ENCODE measurements around the gene GMEB2. TPM values are rescaled to one million over a fixed set of nuclear protein-coding genes. Genes with fewer than 3 reads are reported as not detected.
A peak's percentile ranks its signal among the peaks of the same experiment; 100 is the strongest.

GMEB2 gene
- total RNA-seq, 1 donor from 2014 or later: 11.3 TPM

DNA sequence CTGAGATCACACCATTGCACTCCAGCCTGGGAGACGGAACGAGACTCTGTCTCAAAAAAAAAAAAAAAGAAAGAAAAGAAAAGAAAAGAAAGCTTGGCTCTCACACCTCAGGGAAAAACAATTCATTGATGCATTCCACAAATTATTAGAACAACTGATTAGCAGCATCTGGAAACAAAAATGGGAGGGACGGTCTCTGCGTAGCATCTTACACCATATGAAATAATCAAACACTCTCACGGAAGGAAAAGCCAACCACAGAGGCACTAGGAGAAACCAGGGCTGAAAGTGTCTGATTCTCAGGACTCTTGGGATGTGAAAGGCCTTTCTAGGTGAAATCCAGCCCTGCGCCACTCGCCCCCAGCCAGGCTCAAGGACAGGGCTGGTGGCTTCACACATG lies 50.6 kb downstream of the GMEB2 start:
- intact Hi-C loops (cut with DNase I): no loop called here
- H3K4me3 ChIP-seq: no peak overlapping the region
- peaks cover 8% of the 10 kb centered on the region for H3K27me3 ChIP-seq
- H3K4me1 ChIP-seq: peaks cover 12% of the 10 kb centered on the region
- ATAC-seq (no peak), DNase-seq (no peak)
- H3K27ac ChIP-seq: no peak overlapping the region
- H3K9me3 ChIP-seq: no peaks in the 10 kb centered on the region
- TF ChIP-seq, protein P1, sequence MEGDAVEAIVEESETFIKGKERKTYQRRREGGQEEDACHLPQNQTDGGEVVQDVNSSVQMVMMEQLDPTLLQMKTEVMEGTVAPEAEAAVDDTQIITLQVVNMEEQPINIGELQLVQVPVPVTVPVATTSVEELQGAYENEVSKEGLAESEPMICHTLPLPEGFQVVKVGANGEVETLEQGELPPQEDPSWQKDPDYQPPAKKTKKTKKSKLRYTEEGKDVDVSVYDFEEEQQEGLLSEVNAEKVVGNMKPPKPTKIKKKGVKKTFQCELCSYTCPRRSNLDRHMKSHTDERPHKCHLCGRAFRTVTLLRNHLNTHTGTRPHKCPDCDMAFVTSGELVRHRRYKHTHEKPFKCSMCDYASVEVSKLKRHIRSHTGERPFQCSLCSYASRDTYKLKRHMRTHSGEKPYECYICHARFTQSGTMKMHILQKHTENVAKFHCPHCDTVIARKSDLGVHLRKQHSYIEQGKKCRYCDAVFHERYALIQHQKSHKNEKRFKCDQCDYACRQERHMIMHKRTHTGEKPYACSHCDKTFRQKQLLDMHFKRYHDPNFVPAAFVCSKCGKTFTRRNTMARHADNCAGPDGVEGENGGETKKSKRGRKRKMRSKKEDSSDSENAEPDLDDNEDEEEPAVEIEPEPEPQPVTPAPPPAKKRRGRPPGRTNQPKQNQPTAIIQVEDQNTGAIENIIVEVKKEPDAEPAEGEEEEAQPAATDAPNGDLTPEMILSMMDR (IDR thresholded peaks at IDR 0.05): no peak
- H3K36me3 ChIP-seq: peaks cover 6% of the 10 kb centered on the region

DNA sequence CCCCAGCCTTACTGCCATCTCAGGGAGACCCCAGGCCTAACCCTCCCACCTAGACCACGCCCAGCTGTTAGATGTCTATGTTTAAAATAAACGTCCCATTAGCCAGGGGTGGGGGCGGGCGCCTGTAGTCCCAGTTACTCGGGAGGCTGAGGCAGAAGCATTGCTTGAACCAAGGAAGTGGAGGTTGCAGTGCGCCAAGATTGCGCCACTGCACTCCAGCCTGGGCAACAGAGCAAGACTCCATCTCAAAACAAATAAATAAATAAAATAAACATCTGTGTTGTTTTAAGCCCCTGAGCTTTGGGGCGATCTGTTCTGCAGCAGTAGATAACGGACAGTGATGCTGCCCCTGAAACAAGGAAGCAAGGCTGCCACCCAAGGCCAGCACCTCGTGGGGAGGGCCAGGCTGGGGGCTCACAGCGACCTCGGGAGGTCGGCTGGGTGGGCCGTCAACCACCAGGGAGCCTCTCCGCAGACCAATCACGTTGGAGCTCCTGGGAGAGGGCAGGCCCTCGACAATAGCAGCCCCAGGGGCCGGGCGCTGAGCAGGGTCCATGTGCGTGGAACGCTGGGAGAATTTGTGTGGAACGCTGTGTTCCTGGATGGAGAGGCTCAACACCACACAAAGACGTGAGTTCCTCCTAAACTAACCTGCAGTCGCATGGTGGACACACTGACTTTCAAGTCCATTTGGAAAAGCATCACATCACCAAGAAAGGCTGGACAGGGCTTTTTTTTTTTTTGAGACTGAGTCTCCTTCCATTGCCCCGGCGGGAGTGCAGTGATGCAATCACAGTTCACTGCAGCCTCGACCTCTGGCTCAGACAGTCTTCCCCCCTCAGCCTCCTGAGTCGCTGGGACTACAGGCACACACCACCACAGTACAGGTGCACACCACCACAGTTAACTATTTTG lies 51.8 kb downstream of the GMEB2 start:
- Histone ChIP-seq H3K27ac (no peak overlapping the region), H3K9me3 (no peaks in the 10 kb centered on the region), H3K36me3 (peaks cover 6% of the 10 kb centered on the region), H3K4me1 (peaks cover 12% of the 10 kb centered on the region), H3K27me3 (peaks cover 8% of the 10 kb centered on the region), H3K4me3 (no peak overlapping the region)
- ATAC-seq (no peak), DNase-seq (no peak)
- TF ChIP-seq, protein P1 (IDR thresholded peaks at IDR 0.05): no peak
- intact Hi-C loops (cut with DNase I): no loop called here

DNA sequence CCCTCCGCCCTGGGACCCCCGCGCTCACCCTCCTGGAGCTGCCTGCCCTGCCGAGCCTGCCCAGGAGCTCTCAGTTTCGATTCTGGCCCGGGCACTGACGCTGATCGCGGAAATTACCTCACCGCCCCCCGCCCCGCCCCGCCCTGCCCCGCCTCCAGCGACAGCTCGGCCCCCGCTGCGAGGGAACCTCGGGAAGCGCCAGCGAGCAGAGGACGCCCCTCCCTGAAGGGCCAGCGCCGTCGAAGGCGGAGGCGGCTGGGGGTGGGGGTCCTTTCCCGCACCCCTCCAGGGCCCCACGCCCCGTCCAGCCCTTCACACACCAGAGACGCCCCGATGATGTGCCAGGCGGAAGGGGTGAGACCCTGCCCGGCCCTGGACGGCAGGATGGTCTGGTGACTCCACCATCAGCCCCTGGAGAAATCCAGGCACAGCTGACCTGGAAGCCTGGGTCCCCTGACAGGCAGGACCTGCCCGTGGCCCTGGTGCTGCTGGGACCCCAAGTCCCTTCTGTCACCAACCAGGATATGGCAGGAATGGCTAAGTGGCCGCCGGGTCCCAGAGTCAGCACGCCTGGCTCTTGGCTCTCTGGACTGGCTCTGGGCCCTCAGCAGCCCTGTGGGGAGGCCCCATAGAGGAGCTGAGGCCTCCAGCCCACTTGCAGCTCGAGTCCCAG lies 52.6 kb downstream of the GMEB2 start, which contains the start of gene HELZ2:
TSS of gene HELZ2 (minus strand) at position 84 of the 673 bp plus-strand sequence. CDS start 1,854 bp downstream, outside the sequence.
- Histone ChIP-seq H3K27me3 (peaks cover 5% of the 10 kb centered on the region), H3K4me1 (peaks cover 12% of the 10 kb centered on the region), H3K27ac (peak within 1 kb of the TSS; percentile 86), H3K4me3 (peak within 1 kb of the TSS; percentile 78), H3K9me3 (no peaks in the 10 kb centered on the region), H3K36me3 (peaks cover 6% of the 10 kb centered on the region)
- TF ChIP-seq, protein P1 (IDR thresholded peaks at IDR 0.05): no peak
- ATAC-seq (peak; percentile 90), DNase-seq (peak; percentile 89)
- intact Hi-C loops (cut with DNase I): no loop called here

DNA sequence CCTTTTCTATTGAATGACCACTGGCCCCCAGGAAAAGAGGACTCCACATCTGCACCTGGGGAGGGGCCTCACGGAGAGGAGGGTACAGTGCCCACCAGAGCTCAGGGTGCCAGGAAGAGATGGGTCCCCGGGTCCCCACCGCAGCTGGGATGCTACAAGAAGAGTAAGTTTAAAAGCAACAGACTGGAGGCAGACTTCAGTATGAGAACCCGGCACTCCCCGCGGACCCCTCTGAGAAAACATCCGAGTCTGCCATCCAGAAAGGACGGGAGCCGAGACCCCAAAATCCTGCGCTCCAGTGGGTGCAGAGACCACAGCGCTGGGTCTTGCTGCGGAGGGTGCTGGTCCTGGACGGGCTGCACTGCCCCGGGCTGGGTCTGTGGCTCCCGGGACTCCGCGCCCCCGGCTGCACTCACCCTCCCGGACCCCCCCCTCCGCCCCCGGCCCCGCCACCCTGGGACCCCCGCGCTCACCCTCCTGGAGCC lies 53.2 kb downstream of the GMEB2 start:
- Histone ChIP-seq H3K9me3 (no peaks in the 10 kb centered on the region), H3K4me1 (peaks cover 12% of the 10 kb centered on the region), H3K27ac (peak overlapping the region; percentile 86), H3K36me3 (peaks cover 6% of the 10 kb centered on the region), H3K27me3 (no peaks in the 10 kb centered on the region), H3K4me3 (peak overlapping the region; percentile 78)
- ATAC-seq (peak; percentile 45), DNase-seq (no peak)
- TF ChIP-seq, protein P1 (IDR thresholded peaks at IDR 0.05): no peak
- intact Hi-C loops (cut with DNase I): no loop called here

DNA sequence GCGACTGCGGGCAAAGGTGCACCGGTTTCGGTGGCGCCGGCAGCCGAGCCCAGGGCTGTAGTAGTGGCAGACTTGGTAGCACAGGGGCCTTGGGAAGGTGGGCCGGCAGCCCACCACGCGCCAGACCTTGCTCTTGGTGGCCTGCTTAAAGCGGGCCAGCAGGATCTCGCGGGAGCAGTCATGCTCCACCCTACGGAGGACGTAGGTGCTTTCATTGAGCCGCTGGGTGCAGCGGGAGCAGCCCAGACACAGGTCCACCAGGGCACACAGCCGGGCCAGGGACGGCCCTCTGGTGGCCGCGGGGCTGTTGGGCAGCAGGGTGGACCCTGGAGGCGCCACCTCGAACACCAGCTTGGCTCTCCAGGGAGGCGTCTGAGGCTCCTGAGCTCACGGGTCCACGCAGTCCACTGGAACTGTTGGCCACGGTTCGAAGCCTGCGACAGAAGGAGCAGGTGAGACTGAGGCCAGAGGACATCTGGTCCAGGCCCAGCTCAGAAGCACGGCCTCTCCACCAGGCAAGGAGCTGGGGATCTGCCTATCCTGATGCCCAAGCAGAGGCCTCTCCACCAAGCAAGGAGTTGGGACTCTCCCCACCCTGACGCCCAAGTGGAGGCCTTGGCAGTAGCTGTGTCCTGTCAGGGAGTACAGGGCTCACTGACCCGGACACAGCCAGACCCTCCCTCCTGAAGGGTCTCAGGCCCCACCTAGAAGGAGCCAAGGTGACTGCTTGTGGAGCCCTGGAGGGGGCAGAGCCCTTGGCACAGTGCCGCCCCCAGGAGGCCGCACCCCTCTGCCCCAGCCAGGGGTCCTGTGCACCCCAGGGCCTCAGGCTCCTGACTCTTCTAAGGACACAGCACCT lies 53.9 kb downstream of the GMEB2 start:
- Histone ChIP-seq H3K36me3 (peaks cover 6% of the 10 kb centered on the region), H3K27ac (peak overlapping the region; percentile 86), H3K27me3 (no peaks in the 10 kb centered on the region), H3K4me1 (peaks cover 18% of the 10 kb centered on the region), H3K4me3 (peak overlapping the region; percentile 78), H3K9me3 (no peaks in the 10 kb centered on the region)
- ATAC-seq (no peak), DNase-seq (no peak)
- intact Hi-C loops (cut with DNase I): no loop called here
- TF ChIP-seq, protein P1 (IDR thresholded peaks at IDR 0.05): no peak
